ENCODE data around the gene TMTC1. TPM values are rescaled to one million over a fixed set of nuclear protein-coding genes. Genes with fewer than 3 reads are reported as not detected.

TMTC1 gene
- total and polyA plus RNA-seq, 9 of the 15 experiments (the other 6 are each of a cell fraction or from before 2014, with no cell fraction given), result under 0.01 to 0.18 (median 0.06) TPM; not detected in 2

- TF ChIP-seq TBP (optimal IDR thresholded peaks at IDR 0.05; ENCODE audit: low read depth, low read length), result no peak
These were observed 49.4 kb downstream of the TMTC1 start (continued) for GRCh38 chr12:29734305-29734704.

GRCh38 chr12:29733501-29733900 lies 50.2 kb downstream of the TMTC1 start:
- no peaks in the 10 kb centered on the region; the same call in 1 of the 2 replicates for H3K9me3 ChIP-seq (replicated peaks; ENCODE audit: control insufficient read depth, insufficient read depth, low read depth, low read length)
- BruUV-seq (replicated peaks), result no TSS peak
- FAIRE-seq, result no peak

More at GRCh38 chr12:29733501-29733900, 50.2 kb downstream of the TMTC1 start:
- Histone ChIP-seq H4K20me1 (replicated peaks; ENCODE audit: control insufficient read depth, insufficient read depth, low read length) (no peaks in the 10 kb centered on the region), H3K4me2 (ENCODE audit: insufficient read depth, low read length) (no peak overlapping the region), H3K4me1 (replicated peaks in 1 of 2; ENCODE audit: control insufficient read depth in 2 of 2, insufficient read depth in 2 of 2, low read length in 2 of 2) (no peaks in the 10 kb centered on the region), H3K27me3 (ENCODE audit: control insufficient read depth in 2 of 2, insufficient read depth in 2 of 2, low read length in 2 of 2) (no peaks in the 10 kb centered on the region; a peak in 2 of 5 replicates), H3K9ac (ENCODE audit: insufficient read depth in 1 of 2, low read depth in 2 of 2, low read length in 2 of 2) (no peak overlapping the region), H3K4me3 (no peak overlapping the region), H3K9me1 (ENCODE audit: control insufficient read depth, insufficient read depth, low read length) (no peaks in the 10 kb centered on the region), H3K27ac (ENCODE audit: extremely low read depth, low read depth, low read length) (no peak overlapping the region), H3K79me2 (ENCODE audit: control insufficient read depth, insufficient read depth, low read length) (no peaks in the 10 kb centered on the region), H3K36me3 (ENCODE audit: control insufficient read depth, insufficient read depth, low read length) (no peaks in the 10 kb centered on the region), H2AFZ (ENCODE audit: low read depth, low read length) (no peak overlapping the region)
- intact Hi-C loops (cut with micrococcal nuclease) (no loop called here), in situ Hi-C loops (cut with MboI) (no loop called here)
- TF ChIP-seq, protein P1, sequence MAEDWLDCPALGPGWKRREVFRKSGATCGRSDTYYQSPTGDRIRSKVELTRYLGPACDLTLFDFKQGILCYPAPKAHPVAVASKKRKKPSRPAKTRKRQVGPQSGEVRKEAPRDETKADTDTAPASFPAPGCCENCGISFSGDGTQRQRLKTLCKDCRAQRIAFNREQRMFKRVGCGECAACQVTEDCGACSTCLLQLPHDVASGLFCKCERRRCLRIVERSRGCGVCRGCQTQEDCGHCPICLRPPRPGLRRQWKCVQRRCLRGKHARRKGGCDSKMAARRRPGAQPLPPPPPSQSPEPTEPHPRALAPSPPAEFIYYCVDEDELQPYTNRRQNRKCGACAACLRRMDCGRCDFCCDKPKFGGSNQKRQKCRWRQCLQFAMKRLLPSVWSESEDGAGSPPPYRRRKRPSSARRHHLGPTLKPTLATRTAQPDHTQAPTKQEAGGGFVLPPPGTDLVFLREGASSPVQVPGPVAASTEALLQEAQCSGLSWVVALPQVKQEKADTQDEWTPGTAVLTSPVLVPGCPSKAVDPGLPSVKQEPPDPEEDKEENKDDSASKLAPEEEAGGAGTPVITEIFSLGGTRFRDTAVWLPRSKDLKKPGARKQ (CRISPR knock-in tag; IDR thresholded peaks at IDR 0.05), result no peak
- TF ChIP-seq SMAD4 (CRISPR knock-in tag; conservative IDR thresholded peaks at IDR 0.05) (no peak), TAF1 (IDR thresholded peaks at IDR 0.05; ENCODE audit: control insufficient read depth, extremely low read depth, insufficient read depth, low read length, severe bottlenecking) (no peak), ATF2 (CRISPR knock-in tag; IDR thresholded peaks at IDR 0.05) (no peak), BHLHE40 (IDR thresholded peaks at IDR 0.05; ENCODE audit: low read length) (no peak), ZNF740 (CRISPR knock-in tag; IDR thresholded peaks at IDR 0.05) (no peak), ZNF740 (tag; IDR thresholded peaks at IDR 0.05) (no peak), U2AF1 (optimal IDR thresholded peaks at IDR 0.05; ENCODE audit: low read depth, low read length) (no peak), HMGXB4 (CRISPR knock-in tag; IDR thresholded peaks at IDR 0.05) (no peak), NFE2L1 (tag; IDR thresholded peaks at IDR 0.05; ENCODE audit: borderline replicate concordance, low read depth) (no peak), ZNF668 (CRISPR knock-in tag; IDR thresholded peaks at IDR 0.05) (no peak), SMAD2 (IDR thresholded peaks at IDR 0.05; ENCODE audit: low read depth, low read length) (no peak)
- TF ChIP-seq, protein P2, sequence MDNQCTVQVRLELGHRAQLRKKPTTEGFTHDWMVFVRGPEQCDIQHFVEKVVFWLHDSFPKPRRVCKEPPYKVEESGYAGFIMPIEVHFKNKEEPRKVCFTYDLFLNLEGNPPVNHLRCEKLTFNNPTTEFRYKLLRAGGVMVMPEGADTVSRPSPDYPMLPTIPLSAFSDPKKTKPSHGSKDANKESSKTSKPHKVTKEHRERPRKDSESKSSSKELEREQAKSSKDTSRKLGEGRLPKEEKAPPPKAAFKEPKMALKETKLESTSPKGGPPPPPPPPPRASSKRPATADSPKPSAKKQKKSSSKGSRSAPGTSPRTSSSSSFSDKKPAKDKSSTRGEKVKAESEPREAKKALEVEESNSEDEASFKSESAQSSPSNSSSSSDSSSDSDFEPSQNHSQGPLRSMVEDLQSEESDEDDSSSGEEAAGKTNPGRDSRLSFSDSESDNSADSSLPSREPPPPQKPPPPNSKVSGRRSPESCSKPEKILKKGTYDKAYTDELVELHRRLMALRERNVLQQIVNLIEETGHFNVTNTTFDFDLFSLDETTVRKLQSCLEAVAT (IDR thresholded peaks at IDR 0.05), result no peak
- DNase-seq (ENCODE audit: extremely low read depth in 1 of 4, low spot score in 3 of 4) (no peak), ATAC-seq (no peak)
- CTCF ChIA-PET (ENCODE audit: low intra/inter-chr PET ratio), result no interaction called here
- POLR2A ChIA-PET, result no interaction called here
- WGBS (ENCODE audit: insufficient coverage, low coverage, missing lambda C conversion rate), result 0% methylated on average over 1 of the region's 1 CpG

Data from K562 (cell line).